CD4-positive, alpha-beta T cell (primary cell): ENCODE results near the gene CPXM1. TPM values are rescaled to one million over a fixed set of nuclear protein-coding genes. Genes with fewer than 3 reads are reported as not detected.
A peak's percentile ranks its signal among the peaks of the same experiment; 100 is the strongest.

ENCODE experiments used
- ATAC-seq: fragments of 200-7000 bp; cut with Tn5 transposase; one replicate; pipeline ENCODE4 v1.10.0; 2022; ENCODE audit warnings: mild to moderate bottlenecking; ENCODE audit not compliant: poor library complexity
- CTCF ChIA-PET: fragments of 350-600 bp; sonication (Branson Sonifier 250); formaldehyde crosslinking; loops from one replicate; lab custom pipeline; 2021; ENCODE audit warnings: antibody characterized with exemption, inconsistent platforms; lab: Charles Lee
- POLR2A ChIA-PET: fragments of 350-600 bp; sonication (Branson Sonifier 250); formaldehyde crosslinking; loops from one replicate; lab custom pipeline; 2021; ENCODE audit warnings: antibody characterized with exemption, inconsistent platforms; lab: Charles Lee
- DNase-seq, 14 experiments: peaks; one replicate each; pipeline ENCODE4 v3.0.0-alpha.2; 2013 to 2020; ENCODE audit warnings: mixed read lengths in 2 of 14
- H3K27ac ChIP-seq, 2 donors: one replicate each; pipeline versions ENCODE4 v1.5.1 to v1.7.0; 2013; ENCODE audit warnings: low read length in 2 of 2, low read depth in 1 of 2, mild to moderate bottlenecking in 1 of 2
- H3K27me3 ChIP-seq, 2 experiments: 1 replicate in 1 of 2; 2 replicates in 1 of 2; pipeline versions ENCODE4 v1.6.1 to v1.7.0; 2013; ENCODE audit warnings: low read length in 2 of 2, control low read depth in 1 of 2, mild to moderate bottlenecking in 1 of 2, moderate library complexity in 1 of 2; ENCODE audit not compliant: insufficient read depth in 2 of 2, control insufficient read depth in 1 of 2
- H3K36me3 ChIP-seq: one replicate; pipeline ENCODE4 v1.6.1; 2013; ENCODE audit warnings: low read length, control low read depth; ENCODE audit not compliant: insufficient read depth
- H3K4me1 ChIP-seq: one replicate; pipeline ENCODE4 v1.6.1; 2013; ENCODE audit warnings: low read length, control low read depth; ENCODE audit not compliant: insufficient read depth
- H3K4me3 ChIP-seq: one replicate; pipeline ENCODE4 v1.5.1; 2013; ENCODE audit warnings: mild to moderate bottlenecking, low read length, moderate library complexity
- H3K9me3 ChIP-seq, 2 experiments: 1 replicate in 1 of 2; 2 replicates in 1 of 2; pipeline versions ENCODE4 v1.6.1 to v1.7.0; 2013; ENCODE audit warnings: low read length in 2 of 2, mild to moderate bottlenecking in 2 of 2, control low read depth in 1 of 2, moderate library complexity in 1 of 2; ENCODE audit not compliant: control insufficient read depth in 1 of 2, insufficient read depth in 1 of 2
- H3K27ac Mint-ChIP-seq: one replicate; pipeline ENCODE4 v1.8.0; 2020; ENCODE audit warnings: mixed read lengths
- H3K27me3 Mint-ChIP-seq: one replicate; pipeline ENCODE4 v1.8.0; 2021; ENCODE audit warnings: mixed read lengths
- H3K36me3 Mint-ChIP-seq: one replicate; pipeline ENCODE4 v1.8.0; 2021; ENCODE audit warnings: low read depth, mixed read lengths
- H3K4me1 Mint-ChIP-seq: one replicate; pipeline ENCODE4 v1.8.0; 2021; ENCODE audit warnings: low read depth, mixed read lengths
- H3K4me3 Mint-ChIP-seq: one replicate; pipeline ENCODE4 v1.8.0; 2020; ENCODE audit warnings: mild to moderate bottlenecking, mixed read lengths
- H3K9me3 Mint-ChIP-seq: one replicate; pipeline ENCODE4 v1.8.0; 2020; ENCODE audit warnings: mixed read lengths
- CTCF ChIP-seq: fragments of 200-600 bp; IDR thresholded peaks from one replicate; pipeline ENCODE4 v1.8.0; 2022; ENCODE audit warnings: antibody characterized with exemption, mild to moderate bottlenecking
- intact Hi-C, 2 experiments: fragments of 100-400 bp; cut with DNase I in 1 of 2; cut with micrococcal nuclease in 1 of 2; formaldehyde crosslinking; loops; one replicate each; pipeline versions ENCODE4 v1.15.1 to v1.9.0; 2023 to 2025; cut with DNase I, micrococcal nuclease
- total RNA-seq, 174 experiments: library from RNA in 2 of 174; stranded (reverse) in 2 of 174; gene quantifications; one replicate each; pipeline ENCODE4 v1.2.3 and lab custom pipeline; 2021 to 2026

Gene CPXM1
- total RNA-seq, 2 experiments from 2014 or later: not detected

GRCh38 chr20:2798095-2798805, 2.2 kb downstream of the CPXM1 start:
- CTCF ChIA-PET: no interaction called here
- H3K27me3 Mint-ChIP-seq: peaks cover 78% of the 10 kb centered on the region

GRCh38 chr20:2797136-2797983, 3.1 kb downstream of the CPXM1 start:
- Mint-ChIP-seq H3K27me3 (peaks cover 76% of the 10 kb centered on the region), H3K4me3 (peak overlapping the region; percentile 42), H3K36me3 (no peaks in the 10 kb centered on the region), H3K27ac (no peak overlapping the region), H3K9me3 (no peaks in the 10 kb centered on the region), H3K4me1 (peaks cover 25% of the 10 kb centered on the region)
- Histone ChIP-seq H3K4me1 (peaks cover 25% of the 10 kb centered on the region), H3K9me3 (peaks cover 0 to 14% of the 10 kb centered on the region in 2 experiments), H3K27ac (no peak overlapping the region), H3K27me3 (peaks cover 38 to 41% of the 10 kb centered on the region in 2 experiments), H3K36me3 (no peaks in the 10 kb centered on the region), H3K4me3 (no peak overlapping the region)
- intact Hi-C loops: no loop called here
- TF ChIP-seq CTCF: no peak
- DNase-seq: no peak
- ATAC-seq: no peak
- ChIA-PET CTCF (no interaction called here), POLR2A (no interaction called here)

More at GRCh38 chr20:2798095-2798805, 2.2 kb downstream of the CPXM1 start:
- H3K4me3 Mint-ChIP-seq: peak overlapping the region; percentile 11
- DNase-seq (no peak), ATAC-seq (no peak)
- Histone ChIP-seq H3K9me3 (peaks cover 0 to 14% of the 10 kb centered on the region in 2 experiments), H3K27ac (no peak overlapping the region), H3K27me3 (peaks cover 39 to 45% of the 10 kb centered on the region in 2 experiments), H3K36me3 (no peaks in the 10 kb centered on the region), H3K4me3 (no peak overlapping the region), H3K4me1 (peaks cover 25% of the 10 kb centered on the region)
- H3K27ac Mint-ChIP-seq: no peak overlapping the region
- no peaks in the 10 kb centered on the region for H3K9me3 Mint-ChIP-seq
- intact Hi-C loops: no loop called here
- TF ChIP-seq CTCF: no peak
- no peaks in the 10 kb centered on the region for H3K36me3 Mint-ChIP-seq
- H3K4me1 Mint-ChIP-seq: peaks cover 25% of the 10 kb centered on the region
- POLR2A ChIA-PET: no interaction called here

GRCh38 chr20:2796011-2796660, 4.3 kb downstream of the CPXM1 start:
- Histone ChIP-seq H3K4me1 (peaks cover 22% of the 10 kb centered on the region), H3K27me3 (peaks cover 31 to 33% of the 10 kb centered on the region in 2 experiments), H3K27ac (no peak overlapping the region), H3K4me3 (no peak overlapping the region), H3K9me3 (peaks cover 0 to 14% of the 10 kb centered on the region in 2 experiments), H3K36me3 (no peaks in the 10 kb centered on the region)
- ChIA-PET CTCF (no interaction called here), POLR2A (no interaction called here)
- Mint-ChIP-seq H3K27me3 (peaks cover 73% of the 10 kb centered on the region), H3K4me1 (peaks cover 21% of the 10 kb centered on the region), H3K9me3 (no peaks in the 10 kb centered on the region), H3K36me3 (no peaks in the 10 kb centered on the region), H3K4me3 (no peak overlapping the region), H3K27ac (no peak overlapping the region)
- TF ChIP-seq CTCF: no peak
- intact Hi-C loops: no loop called here
- no peak for DNase-seq
- ATAC-seq: no peak
